Endothelial cell of umbilical vein (primary cell): ENCODE results near the gene FIS1. TPM values are rescaled to one million over a fixed set of nuclear protein-coding genes. Genes with fewer than 3 reads are reported as not detected.

Source experiments
- Bru-seq: library from RNA; stranded (reverse); fragments of 400-500 nt; gene quantifications from one replicate; lab custom pipeline; 2021; lab: Mats Ljungman, UMichigan
- BruChase-seq, 2 experiments: library from RNA; stranded (reverse); fragments of 400-500 nt; gene quantifications; one replicate each; lab custom pipeline; 2021; lab: Mats Ljungman, UMichigan
- BruUV-seq: library from RNA; stranded (reverse); fragments of 400-500 nt; replicated peaks from 2 replicates; lab custom pipeline; 2021; lab: Mats Ljungman, UMichigan
- CTCF ChIA-PET: fragments of 300-600, 350-600 bp; sonication (Branson Sonifier 250); formaldehyde crosslinking; loops from one replicate; lab custom pipeline; 2021; ENCODE audit warnings: antibody characterized with exemption, inconsistent platforms; lab: Charles Lee
- POLR2A ChIA-PET: fragments of 300-600, 350-600 bp; sonication (Branson Sonifier 250); formaldehyde crosslinking; loops from one replicate; lab custom pipeline; 2021; ENCODE audit warnings: antibody characterized with exemption, inconsistent platforms; lab: Charles Lee
- DNase-seq: peaks from one replicate; pipeline ENCODE4 v3.0.0-alpha.2; 2011; ENCODE audit warnings: low read depth, low spot score
- FAIRE-seq: peaks from 2 replicates; lab custom pipeline; 2011; peaks lifted over from hg19 to GRCh38; lab: Jason Lieb, UNC
- H2AFZ ChIP-seq: 2 replicates; pipeline ENCODE4 v1.6.0; 2012; ENCODE audit warnings: low read depth, low read length, control low read depth, inconsistent platforms
- H3K27ac ChIP-seq: 2 replicates; pipeline ENCODE4 v1.5.1; 2011; ENCODE audit warnings: low read depth, mild to moderate bottlenecking, control low read depth, low read length, moderate library complexity; ENCODE audit not compliant: insufficient read depth
- H3K27me3 ChIP-seq, 2 experiments: 2 replicates each; pipeline versions ENCODE4 v1.6.0 to v1.6.1; 2011; ENCODE audit warnings: low read length in 2 of 2, mixed read lengths in 1 of 2; ENCODE audit not compliant: control insufficient read depth in 2 of 2, insufficient read depth in 2 of 2
- H3K36me3 ChIP-seq, 2 experiments: 2 replicates in 1 of 2; 3 replicates in 1 of 2; pipeline ENCODE4 v1.5.1; 2011; ENCODE audit warnings: low read length in 2 of 2, mild to moderate bottlenecking in 1 of 2, moderate library complexity in 1 of 2; ENCODE audit not compliant: control insufficient read depth in 2 of 2, insufficient read depth in 2 of 2; ENCODE audit errors: extremely low read depth in 1 of 2
- H3K4me1 ChIP-seq: 3 replicates; pipeline ENCODE4 v1.5.1; 2011; ENCODE audit warnings: mild to moderate bottlenecking, low read length; ENCODE audit not compliant: control insufficient read depth, insufficient read depth; ENCODE audit errors: extremely low read depth
- H3K4me2 ChIP-seq: 2 replicates; pipeline ENCODE4 v1.6.1; 2011; ENCODE audit warnings: low read length, control low read depth, mixed read lengths; ENCODE audit not compliant: insufficient read depth
- H3K4me3 ChIP-seq, 3 experiments: fragments of 200-600 bp in 1 of 3; sonication (generic), shearing (Covaris generic) in 1 of 3; replicated peaks in 1 of 3; 2 replicates each; pipeline ENCODE4 v1.5.1; 2011 to 2016; ENCODE audit warnings: control low read depth in 3 of 3, low read length in 3 of 3, mild to moderate bottlenecking in 2 of 3, inconsistent platforms in 1 of 3, low read depth in 1 of 3, moderate library complexity in 1 of 3; ENCODE audit not compliant: insufficient read depth in 1 of 3
- H3K79me2 ChIP-seq: 2 replicates; pipeline ENCODE4 v1.6.0; 2012; ENCODE audit warnings: low read length, inconsistent platforms; ENCODE audit not compliant: control insufficient read depth, insufficient read depth
- H3K9ac ChIP-seq: replicated peaks from 2 replicates; pipeline ENCODE3; 2011; ENCODE audit warnings: low read length, control low read depth; ENCODE audit not compliant: insufficient read depth; ENCODE audit errors: extremely low read depth
- H3K9me1 ChIP-seq: replicated peaks from 3 replicates; pipeline ENCODE4 v1.6.0; 2011; ENCODE audit warnings: mild to moderate bottlenecking, low read length; ENCODE audit not compliant: control insufficient read depth, insufficient read depth; ENCODE audit errors: extremely low read depth
- H3K9me3 ChIP-seq: replicated peaks from 2 replicates; pipeline ENCODE4 v1.5.1; 2012; ENCODE audit warnings: low read length, inconsistent platforms; ENCODE audit not compliant: control insufficient read depth, insufficient read depth
- H4K20me1 ChIP-seq: replicated peaks from 2 replicates; pipeline ENCODE3; 2011; ENCODE audit warnings: mild to moderate bottlenecking, low read length; ENCODE audit not compliant: control insufficient read depth, insufficient read depth; ENCODE audit errors: extremely low read depth
- CTCF ChIP-seq, 2 donors: IDR thresholded peaks; 1 replicate in 1 of 2; 2 replicates in 1 of 2; pipeline ENCODE4 v1.5.1; 2011; ENCODE audit warnings: low read length in 2 of 2, mild to moderate bottlenecking in 2 of 2, moderate library complexity in 2 of 2, control low read depth in 1 of 2, inconsistent platforms in 1 of 2, low read depth in 1 of 2; ENCODE audit not compliant: insufficient read depth in 1 of 2; ENCODE audit errors: extremely low read depth in 1 of 2
- EZH2 ChIP-seq: IDR thresholded peaks from 2 replicates; pipeline ENCODE4 v1.6.1; 2012; ENCODE audit warnings: borderline replicate concordance, low read depth, mild to moderate bottlenecking, moderate library complexity, low read length, inconsistent platforms; ENCODE audit not compliant: severe bottlenecking
- FOS ChIP-seq: IDR thresholded peaks from 2 replicates; pipeline ENCODE4 v1.6.1; 2011; ENCODE audit warnings: mild to moderate bottlenecking, low read length, moderate library complexity, borderline replicate concordance; ENCODE audit not compliant: insufficient read depth
- GATA2 ChIP-seq: IDR thresholded peaks from 2 replicates; pipeline ENCODE4 v1.7.0; 2011; ENCODE audit warnings: low read depth, mild to moderate bottlenecking, moderate library complexity, mixed read lengths, low read length; ENCODE audit not compliant: insufficient read length, insufficient read depth
- JUN ChIP-seq: IDR thresholded peaks from 2 replicates; pipeline ENCODE4 v1.6.1; 2011; ENCODE audit warnings: borderline replicate concordance, low read depth; ENCODE audit not compliant: insufficient read length, insufficient read depth
- MYC ChIP-seq: IDR thresholded peaks from one replicate; pipeline ENCODE4 v1.6.1; 2011; ENCODE audit warnings: mild to moderate bottlenecking, low read depth, low read length
- POLR2A ChIP-seq: IDR thresholded peaks from 2 replicates; pipeline ENCODE4 v1.6.1; 2012; ENCODE audit warnings: low read depth, mild to moderate bottlenecking, control low read depth, low read length
- POLR2AphosphoS5 ChIP-seq: IDR thresholded peaks from 2 replicates; pipeline ENCODE4 v1.6.1; 2012; ENCODE audit warnings: low read depth, mild to moderate bottlenecking, control low read depth, low read length, moderate library complexity; ENCODE audit not compliant: insufficient read depth
- dilution Hi-C: fragments of 300-500 bp; cut with MboI; formaldehyde crosslinking; loops from one replicate; pipeline ENCODE4 v1.15.0; 2019; ENCODE audit warnings: low sequenced_read_pairs; ENCODE audit not compliant: extremely low pct_ligation_motif_present
- intact Hi-C: fragments of 100-400 bp; cut with micrococcal nuclease; formaldehyde crosslinking; loops from one replicate; pipeline ENCODE4 v1.10.0; 2022
- long read RNA-seq: library from polyadenylated mRNA; stranded (forward); transcript quantifications from one replicate; pipeline ENCODE4 v2.0.0, GENCODE V29; 2021
- polyA minus RNA-seq, 3 experiments: library from RNA; depleted of rRNA, polyadenylated mRNA; stranded (reverse); fragments of >200 nt; gene quantifications; 1 replicate in 1 of 3; 2 replicates in 2 of 3; pipeline ENCODE4 v1.2.3, GENCODE V29; 2011
- polyA plus RNA-seq, 4 experiments: library from polyadenylated mRNA; depleted of rRNA in 3 of 4; stranded (reverse) in 3 of 4; unstranded in 1 of 4; fragments of >200 nt; gene quantifications; 2 replicates each; pipeline versions ENCODE4 v1.2.1 to v1.2.3, GENCODE V29; 2011 to 2012; ENCODE audit warnings: missing spikeins in 1 of 4
- total RNA-seq: library from RNA; stranded (reverse); gene quantifications from 2 replicates; pipeline ENCODE4 v1.2.3, GENCODE V29; 2021
- TF ChIP-seq, protein P1 (sequence below): IDR thresholded peaks from 2 replicates; pipeline ENCODE4 v1.6.1; 2011; ENCODE audit not compliant: insufficient read depth, insufficient read length

The FIS1 gene
- 132 and 187 TPM in 2 replicates for total RNA-seq
- 330 and 346 TPM in 2 replicates for polyA plus RNA-seq
- 465 and 499 TPM in 2 replicates for polyA plus RNA-seq (2011; cell fraction: cytosol; rRNA removed)
- polyA plus RNA-seq (2011; cell fraction: nucleus; rRNA removed): 220 and 231 TPM in 2 replicates
- polyA plus RNA-seq (2012): 175 and 182 TPM in 2 replicates
- polyA minus RNA-seq: 98.4 and 129 TPM in 2 replicates
- polyA minus RNA-seq (2011; cell fraction: cytosol; rRNA and poly(A)+ RNA removed): 35.8 TPM
- polyA minus RNA-seq (2011; cell fraction: nucleus; rRNA and poly(A)+ RNA removed): 25.9 and 31.1 TPM in 2 replicates
- percentile 71 among the genes with signal in this experiment for Bru-seq, nascent RNA
- BruChase-seq, experiment 1, labeled RNA remaining after a 6-hour chase: percentile 81 among the genes with signal in this experiment
- percentile 73 among the genes with signal in this experiment for BruChase-seq, experiment 2, labeled RNA remaining after a 2-hour chase
- long read RNA-seq, transcript FIS1-201 (5 exons, 734 nt): major isoform, 202 of 238 reads
- long read RNA-seq, transcript FIS1-204 (4 exons, 745 nt): minor isoform, 11 of 238 reads
- long read RNA-seq, transcript FIS1-207 (4 exons, 915 nt): minor isoform, 9 of 238 reads
- long read RNA-seq, partial matches to known transcripts: 12 of 238 reads
- long read RNA-seq, other reads (novel, unspliced or antisense): 2 of 238 reads

GRCh38 chr7:101244375-101245146 lies at the start of gene FIS1:
Gene FIS1 (minus strand): TSS chr7:101245081. CDS start chr7:101245004, 77 bp downstream.
- DNase-seq (peak; percentile 93), FAIRE-seq (no peak)
- no peaks in the 10 kb centered on the region for H3K27me3 ChIP-seq
- no peaks in the 10 kb centered on the region for H3K9me1 ChIP-seq
- intact Hi-C loops: loop anchor here (1.0 kb wide), 1 partner anchor 27 kb away; the partner anchor contains the start of gene PLOD3
- peak within 1 kb of the TSS; percentile 63 for H3K27ac ChIP-seq
- no peaks in the 10 kb centered on the region for H4K20me1 ChIP-seq
- peak within 1 kb of the TSS; percentile 67 for H2AFZ ChIP-seq
- H3K4me3 ChIP-seq: peak within 1 kb of the TSS; percentile 64 to 89 (median 76)
- ChIA-PET POLR2A (interaction anchor here (0.6 to 2.2 kb wide), 3 partner anchors 27 to 355 kb away, joined by 3 to 12 read pairs (median 3); partner anchors contain the start of genes PLOD3, UFSP1 and ZNHIT1), CTCF (interaction anchor here (0.6 to 3.5 kb wide), 19 partner anchors 8 to 107 kb away, joined by 3 to 112 read pairs (median 4); partner anchors contain the start of genes PLOD3, VGF and ZNHIT1)
- peaks cover 20% of the 10 kb centered on the region for H3K4me1 ChIP-seq
- TF ChIP-seq EZH2: no peak
- TF ChIP-seq GATA2: no peak
- TF ChIP-seq MYC: no peak
- TF ChIP-seq, protein P1, sequence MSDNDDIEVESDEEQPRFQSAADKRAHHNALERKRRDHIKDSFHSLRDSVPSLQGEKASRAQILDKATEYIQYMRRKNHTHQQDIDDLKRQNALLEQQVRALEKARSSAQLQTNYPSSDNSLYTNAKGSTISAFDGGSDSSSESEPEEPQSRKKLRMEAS: no peak
- TF ChIP-seq FOS: no peak
- peak; percentile 91 for TF ChIP-seq POLR2AphosphoS5
- TF ChIP-seq CTCF (IDR thresholded peaks at IDR 0.05; ENCODE audit: extremely low read depth in 1 of 2, insufficient read depth in 1 of 2, low read depth in 1 of 2, low read length in 2 of 2): peak; percentile 95 to 96
- TF ChIP-seq JUN: no peak
- peak; percentile 96 for TF ChIP-seq POLR2A
- peak within 1 kb of the TSS; percentile 79 for H3K4me2 ChIP-seq
- TSS peak; percentile 15 for BruUV-seq
- H3K79me2 ChIP-seq: peaks cover 24% of the 10 kb centered on the region
- H3K9ac ChIP-seq: peak within 1 kb of the TSS; percentile 78
- H3K36me3 ChIP-seq: peaks cover 0 to 10% of the 10 kb centered on the region in 2 experiments
- dilution Hi-C loops: no loop called here
- H3K9me3 ChIP-seq: no peaks in the 10 kb centered on the region
